Gastroesophageal sphincter (tissue), 3 donors: ENCODE data around the gene AVPR2.

Experiments
- CTCF ChIP-seq, 4 experiments: fragments of 200-600 bp in 2 of 4; fragments of 450-650 bp in 2 of 4; sonication (generic) in 1 of 4; IDR thresholded peaks; one replicate each; pipeline ENCODE4 v1.5.1; 2017 to 2019; ENCODE audit warnings: antibody characterized with exemption in 4 of 4, mild to moderate bottlenecking in 2 of 4, moderate library complexity in 2 of 4
- POLR2A ChIP-seq, 2 donors: fragments of 450-650 bp; IDR thresholded peaks; one replicate each; pipeline ENCODE4 v1.6.1; 2017; ENCODE audit warnings: antibody characterized with exemption in 2 of 2, mild to moderate bottlenecking in 2 of 2, moderate library complexity in 1 of 2

- TF ChIP-seq CTCF (IDR thresholded peaks at IDR 0.05) (no peak), POLR2A (IDR thresholded peaks at IDR 0.05) (no peak)
Observed at GRCh38 chrX:153932220-153932915, 27.9 kb downstream of the AVPR2 start.
